Dermis blood vessel endothelial cell (primary cell): ENCODE measurements around the gene MSH4. TPM values are rescaled to one million over a fixed set of nuclear protein-coding genes. Genes with fewer than 3 reads are reported as not detected.

Source experiments
- DNase-seq: peaks from one replicate; pipeline ENCODE4 v3.0.0; 2010
- total RNA-seq: library from RNA; depleted of rRNA; stranded (reverse); fragments of >200 nt; gene quantifications from 2 replicates; pipeline ENCODE4 v1.2.3, GENCODE V29; 2014

MSH4 gene
- total RNA-seq, 1 donor from 2014 or later: 0.34 TPM

GRCh38 chr1:75943037-75943436 lies 146.4 kb downstream of the MSH4 start:
- peak; percentile 68 for DNase-seq

GRCh38 chr1:75950176-75950575 lies 153.5 kb downstream of the MSH4 start:
- no peak for DNase-seq

- no peak for DNase-seq
These were observed 155.3 kb downstream of the MSH4 start for GRCh38 chr1:75952016-75952415.

DNA sequence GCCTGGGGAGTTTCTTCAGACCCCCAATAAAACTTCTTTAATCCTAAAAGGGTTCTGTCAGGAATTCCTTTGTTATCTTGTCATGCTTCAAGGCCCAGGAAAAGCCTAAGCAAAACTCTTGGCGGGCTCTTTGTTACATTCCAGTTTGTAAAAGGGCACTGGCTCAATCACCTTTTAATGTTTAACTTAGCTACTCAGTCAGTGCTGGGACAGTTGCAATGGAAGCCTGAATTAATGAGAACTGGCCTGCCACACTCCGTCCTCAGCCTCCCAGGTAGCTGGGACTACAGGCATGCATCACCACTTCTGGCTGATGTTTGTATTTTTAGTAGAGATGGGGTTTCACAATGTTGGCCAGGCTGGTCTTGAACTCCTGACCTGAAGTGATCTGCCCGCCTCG lies 156.8 kb downstream of the MSH4 start:
- DNase-seq: no peak

DNA sequence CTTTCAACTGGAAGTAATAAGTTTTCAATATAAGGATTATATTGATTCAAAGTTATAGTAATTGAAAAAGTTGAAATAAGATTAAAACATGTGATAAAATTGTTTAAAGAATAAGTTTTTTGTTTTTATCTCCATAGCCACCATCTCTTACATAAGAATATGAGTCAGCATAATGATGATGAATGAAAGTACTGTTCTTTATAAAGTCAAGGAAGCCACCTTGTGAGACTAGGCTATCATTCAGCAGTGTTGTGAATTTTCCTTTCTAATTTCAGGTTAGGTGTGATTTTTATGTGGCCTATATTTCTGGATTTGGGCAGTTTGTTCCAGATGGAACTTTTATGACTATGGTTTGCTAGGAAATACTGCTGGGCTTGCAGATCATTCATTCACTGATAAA lies 157.9 kb downstream of the MSH4 start:
- DNase-seq: no peak

Other genes starting within 250 kb of the MSH4 start
- 1.7 TPM in 2 replicates for gene SLC44A5, start 185.8 kb upstream of the MSH4 start, total RNA-seq
- 47.0 and 57.8 TPM in 2 replicates for gene ACADM, start 72.2 kb upstream of the MSH4 start, total RNA-seq
- 76.0 and 79.6 TPM in 2 replicates for gene RABGGTB, start 10.6 kb upstream of the MSH4 start, total RNA-seq
- gene ASB17, start 135.5 kb downstream of the MSH4 start, total RNA-seq: not detected in 2 replicates